Testis (tissue), 2 donors: ENCODE data around the gene ECT2.

ENCODE experiments used
- CTCF ChIP-seq, 3 experiments: fragments of 450-650 bp in 2 of 3; fragments of 200-600 bp in 1 of 3; sonication (generic) in 1 of 3; IDR thresholded peaks; one replicate each; pipeline ENCODE4 v1.5.1; 2016 to 2019; ENCODE audit warnings: antibody characterized with exemption in 3 of 3, mild to moderate bottlenecking in 2 of 3, moderate library complexity in 1 of 3
- POLR2A ChIP-seq: fragments of 450-650 bp; IDR thresholded peaks from one replicate; pipeline ENCODE4 v1.6.1; 2017; ENCODE audit warnings: antibody characterized with exemption, mild to moderate bottlenecking, moderate library complexity

- no peak for TF ChIP-seq CTCF (IDR thresholded peaks at IDR 0.05)
- no peak for TF ChIP-seq POLR2A
These were observed 53.8 kb downstream of the ECT2 start for GRCh38 chr3:172804323-172804722.
